Stomach smooth muscle (tissue), 2 donors: ENCODE results near the gene KMT2B.
"Not testable (repeated sequence)": the region's sequence is repeated elsewhere in the genome, so short reads cannot be mapped to it uniquely, and the experiment has no call there.

ENCODE experiments used
- H3K27ac ChIP-seq: one replicate; pipeline ENCODE4 v1.7.0; 2013; ENCODE audit warnings: mild to moderate bottlenecking, low read length, inconsistent platforms
- H3K27me3 ChIP-seq, 2 donors: one replicate each; pipeline ENCODE4 v1.7.0; 2013; ENCODE audit warnings: low read length in 2 of 2; ENCODE audit not compliant: insufficient read depth in 2 of 2, control insufficient read depth in 1 of 2
- H3K36me3 ChIP-seq, 2 donors: one replicate each; pipeline ENCODE4 v1.7.0; 2013; ENCODE audit warnings: low read length in 2 of 2; ENCODE audit not compliant: control insufficient read depth in 2 of 2, insufficient read depth in 2 of 2
- H3K4me1 ChIP-seq: one replicate; pipeline ENCODE4 v1.7.0; 2013; ENCODE audit warnings: low read length; ENCODE audit not compliant: control insufficient read depth, insufficient read depth
- H3K4me3 ChIP-seq, 2 donors: one replicate each; pipeline ENCODE4 v1.7.0; 2013; ENCODE audit warnings: low read length in 2 of 2
- H3K9ac ChIP-seq, 2 donors: one replicate each; pipeline ENCODE4 v1.7.0; 2013; ENCODE audit warnings: low read length in 2 of 2, mild to moderate bottlenecking in 1 of 2
- H3K9me3 ChIP-seq, 2 donors: one replicate each; pipeline ENCODE4 v1.7.0; 2013; ENCODE audit warnings: low read length in 2 of 2; ENCODE audit not compliant: control insufficient read depth in 2 of 2
- donor health status: healthy.
- donor health status: Pancreatic carcinoma.

KMT2B gene

GRCh38 chr19:35720648-35721047 is 2.8 kb downstream of the KMT2B start:
- no peaks in the 10 kb centered on the region for H3K27me3 ChIP-seq
- H3K9me3 ChIP-seq: no peaks in the 10 kb centered on the region
- no peak overlapping the region for H3K4me3 ChIP-seq
- H3K36me3 ChIP-seq: peaks cover 36 to 41% of the 10 kb centered on the region in 2 donors
- no peak overlapping the region for H3K9ac ChIP-seq
- H3K27ac ChIP-seq: no peak overlapping the region
- H3K4me1 ChIP-seq: peaks cover 38% of the 10 kb centered on the region

GRCh38 chr19:35721374-35721773 is 3.6 kb downstream of the KMT2B start:
- no peak overlapping the region for H3K27ac ChIP-seq
- H3K4me3 ChIP-seq: no peak overlapping the region
- no peaks in the 10 kb centered on the region for H3K27me3 ChIP-seq
- H3K9ac ChIP-seq: no peak overlapping the region
- H3K4me1 ChIP-seq: peaks cover 30% of the 10 kb centered on the region
- H3K36me3 ChIP-seq: peaks cover 43 to 47% of the 10 kb centered on the region in 2 donors
- H3K9me3 ChIP-seq: no peaks in the 10 kb centered on the region

GRCh38 chr19:35722461-35722860 is 4.7 kb downstream of the KMT2B start:
- Histone ChIP-seq H3K4me1 (peaks cover 21% of the 10 kb centered on the region), H3K9me3 (no peaks in the 10 kb centered on the region), H3K4me3 (no peak overlapping the region), H3K27me3 (no peaks in the 10 kb centered on the region), H3K27ac (no peak overlapping the region), H3K36me3 (peaks cover 53 to 56% of the 10 kb centered on the region in 2 donors), H3K9ac (no peak overlapping the region)

- peaks cover 21% of the 10 kb centered on the region for H3K4me1 ChIP-seq
- H3K9me3 ChIP-seq: no peaks in the 10 kb centered on the region
- H3K27me3 ChIP-seq: no peaks in the 10 kb centered on the region
- no peak overlapping the region for H3K4me3 ChIP-seq
- H3K9ac ChIP-seq: no peak overlapping the region
- H3K27ac ChIP-seq: no peak overlapping the region
- H3K36me3 ChIP-seq: peaks cover 57 to 60% of the 10 kb centered on the region in 2 donors
Observed at GRCh38 chr19:35722897-35723296, 5.1 kb downstream of the KMT2B start.

GRCh38 chr19:35723671-35724070 is 5.9 kb downstream of the KMT2B start:
- H3K27me3 ChIP-seq: no peaks in the 10 kb centered on the region
- peaks cover 17% of the 10 kb centered on the region for H3K4me1 ChIP-seq
- H3K36me3 ChIP-seq: peaks cover 64 to 67% of the 10 kb centered on the region in 2 donors
- no peak overlapping the region for H3K27ac ChIP-seq
- no peaks in the 10 kb centered on the region for H3K9me3 ChIP-seq
- H3K4me3 ChIP-seq: no peak overlapping the region
- no peak overlapping the region for H3K9ac ChIP-seq

- H3K27me3 ChIP-seq, H3K9ac ChIP-seq, H3K27ac ChIP-seq, H3K4me3 ChIP-seq, H3K9me3 ChIP-seq: not testable (repeated sequence)
- peaks cover 69 to 72% of the 10 kb centered on the region in 2 donors for H3K36me3 ChIP-seq
- H3K4me1 ChIP-seq: peaks cover 13% of the 10 kb centered on the region
Observed at GRCh38 chr19:35724132-35724531, 6.3 kb downstream of the KMT2B start.

- Histone ChIP-seq H3K36me3 (peaks cover 73 to 76% of the 10 kb centered on the region in 2 donors), H3K27me3 (no peaks in the 10 kb centered on the region), H3K4me3 (no peak overlapping the region), H3K27ac (no peak overlapping the region), H3K4me1 (peaks cover 8% of the 10 kb centered on the region), H3K9me3 (no peaks in the 10 kb centered on the region), H3K9ac (no peak overlapping the region)
Observed at GRCh38 chr19:35724560-35724959, 6.8 kb downstream of the KMT2B start.

- H3K4me3 ChIP-seq: no peak overlapping the region
- H3K36me3 ChIP-seq: peaks cover 79 to 84% of the 10 kb centered on the region in 2 donors
- peaks cover 4% of the 10 kb centered on the region for H3K4me1 ChIP-seq
- no peak overlapping the region for H3K27ac ChIP-seq
- no peak overlapping the region for H3K9ac ChIP-seq
- H3K9me3 ChIP-seq: no peaks in the 10 kb centered on the region
- H3K27me3 ChIP-seq: no peaks in the 10 kb centered on the region
Observed at GRCh38 chr19:35725216-35725861, 7.5 kb downstream of the KMT2B start.

GRCh38 chr19:35727053-35727955 is 9.5 kb downstream of the KMT2B start:
- no peak overlapping the region for H3K27ac ChIP-seq
- no peaks in the 10 kb centered on the region for H3K4me1 ChIP-seq
- no peaks in the 10 kb centered on the region for H3K9me3 ChIP-seq
- H3K9ac ChIP-seq: no peak overlapping the region
- no peak overlapping the region for H3K4me3 ChIP-seq
- H3K36me3 ChIP-seq: peaks cover 87 to 90% of the 10 kb centered on the region in 2 donors
- no peaks in the 10 kb centered on the region for H3K27me3 ChIP-seq

GRCh38 chr19:35727956-35728706 is 10.3 kb downstream of the KMT2B start:
- Histone ChIP-seq H3K36me3 (peaks cover 79 to 82% of the 10 kb centered on the region in 2 donors), H3K27ac (no peak overlapping the region), H3K9ac (no peak overlapping the region), H3K4me3 (no peak overlapping the region), H3K27me3 (no peaks in the 10 kb centered on the region), H3K9me3 (no peaks in the 10 kb centered on the region), H3K4me1 (no peaks in the 10 kb centered on the region)
